Chondrocyte (in vitro differentiated cells): ENCODE data around the gene KRTAP1-5. TPM values are rescaled to one million over a fixed set of nuclear protein-coding genes. Genes with fewer than 3 reads are reported as not detected.
"Not testable (repeated sequence)": the region's sequence is repeated elsewhere in the genome, so short reads cannot be mapped to it uniquely, and the experiment has no call there.

Source experiments
- DNase-seq: peaks from one replicate; pipeline ENCODE4 v3.0.0; 2021; ENCODE audit warnings: mixed read lengths, low spot score
- H3K27ac Mint-ChIP-seq: one replicate; pipeline ENCODE4 v1.8.0; 2021; ENCODE audit warnings: mild to moderate bottlenecking, moderate library complexity, mixed read lengths; ENCODE audit not compliant: unreplicated experiment
- H3K27me3 Mint-ChIP-seq: 2 replicates; pipeline ENCODE4 v1.8.0; 2021; ENCODE audit warnings: low read depth, mixed read lengths
- H3K36me3 Mint-ChIP-seq: 2 replicates; pipeline ENCODE4 v1.8.0; 2021; ENCODE audit warnings: low read depth, mixed read lengths
- H3K4me1 Mint-ChIP-seq: 2 replicates; pipeline ENCODE4 v1.8.0; 2021; ENCODE audit warnings: low read depth, mild to moderate bottlenecking, mixed read lengths
- H3K4me3 Mint-ChIP-seq: one replicate; pipeline ENCODE4 v1.8.0; 2021; ENCODE audit warnings: mild to moderate bottlenecking, moderate library complexity, mixed read lengths; ENCODE audit not compliant: unreplicated experiment
- H3K9me3 Mint-ChIP-seq: 2 replicates; pipeline ENCODE4 v1.8.0; 2021; ENCODE audit warnings: low read depth, mixed read lengths
- CTCF ChIP-seq: fragments of 200-600 bp; sonication (generic); IDR thresholded peaks from 2 replicates; pipeline ENCODE4 v1.5.0; 2021; ENCODE audit warnings: antibody characterized with exemption, mild to moderate bottlenecking, moderate library complexity
- total RNA-seq: library from RNA; stranded (reverse); gene quantifications from 3 replicates; pipeline ENCODE4 v1.2.1, GENCODE V29; 2021

KRTAP1-5 gene
- total RNA-seq, 1 donor from 2014 or later = not detected

GRCh38 chr17:41054025-41054424 lies 27.0 kb upstream of the KRTAP1-5 start:
- no peak for DNase-seq
- peaks cover 3% of the 10 kb centered on the region for H3K36me3 Mint-ChIP-seq
- TF ChIP-seq CTCF = no peak
- H3K9me3 Mint-ChIP-seq = peaks cover 10% of the 10 kb centered on the region
- H3K27ac Mint-ChIP-seq = no peak overlapping the region
- H3K4me3 Mint-ChIP-seq = no peak overlapping the region
- H3K27me3 Mint-ChIP-seq = no peaks in the 10 kb centered on the region
- peaks cover 8% of the 10 kb centered on the region for H3K4me1 Mint-ChIP-seq

- Mint-ChIP-seq H3K4me3 (no peak overlapping the region), H3K27me3 (no peaks in the 10 kb centered on the region), H3K27ac (no peak overlapping the region), H3K4me1 (peaks cover 20% of the 10 kb centered on the region), H3K9me3 (peaks cover 10% of the 10 kb centered on the region), H3K36me3 (peaks cover 3% of the 10 kb centered on the region)
- DNase-seq = no peak
- TF ChIP-seq CTCF = no peak
Observed at GRCh38 chr17:41052566-41052965, 25.6 kb upstream of the KRTAP1-5 start.

GRCh38 chr17:41049110-41049509 lies 22.1 kb upstream of the KRTAP1-5 start:
- no peak for DNase-seq
- no peak overlapping the region for H3K4me3 Mint-ChIP-seq
- peaks cover 2% of the 10 kb centered on the region for H3K36me3 Mint-ChIP-seq
- H3K9me3 Mint-ChIP-seq = peaks cover 6% of the 10 kb centered on the region
- TF ChIP-seq CTCF = no peak
- H3K27me3 Mint-ChIP-seq = no peaks in the 10 kb centered on the region
- H3K27ac Mint-ChIP-seq = peak overlapping the region; percentile 60
- peaks cover 23% of the 10 kb centered on the region for H3K4me1 Mint-ChIP-seq

GRCh38 chr17:41048441-41048840 lies 21.4 kb upstream of the KRTAP1-5 start:
- no peak for DNase-seq
- TF ChIP-seq CTCF = no peak
- Mint-ChIP-seq H3K9me3 (peaks cover 7% of the 10 kb centered on the region), H3K27ac (peak overlapping the region; percentile 60), H3K4me1 (peaks cover 23% of the 10 kb centered on the region), H3K4me3 (peak overlapping the region; percentile 9), H3K27me3 (no peaks in the 10 kb centered on the region), H3K36me3 (no peaks in the 10 kb centered on the region)

- peaks cover 23% of the 10 kb centered on the region for H3K4me1 Mint-ChIP-seq
- DNase-seq, H3K27me3 Mint-ChIP-seq, H3K4me3 Mint-ChIP-seq, H3K36me3 Mint-ChIP-seq, H3K9me3 Mint-ChIP-seq: not testable (repeated sequence)
- H3K27ac Mint-ChIP-seq = peak within 1 kb of the TSS; percentile 60
Observed at GRCh38 chr17:41046735-41047465, 19.9 kb upstream of the KRTAP1-5 start, which contains the start of gene KRTAP2-1. KRTAP2-1 (minus strand) TSS chr17:41047316; CDS start chr17:41047267, 49 bp downstream.

- Mint-ChIP-seq H3K9me3 (peaks cover 9% of the 10 kb centered on the region), H3K36me3 (peaks cover 1% of the 10 kb centered on the region), H3K4me1 (peaks cover 7% of the 10 kb centered on the region), H3K27me3 (no peaks in the 10 kb centered on the region), H3K4me3 (no peak overlapping the region), H3K27ac (no peak overlapping the region)
- no peak for TF ChIP-seq CTCF
- no peak for DNase-seq
Observed at GRCh38 chr17:41042953-41043352, 15.9 kb upstream of the KRTAP1-5 start.
